CD4-positive, CD25-positive, alpha-beta regulatory T cell (primary cell): ENCODE measurements around the gene HTR2C. TPM values are rescaled to one million over a fixed set of nuclear protein-coding genes. Genes with fewer than 3 reads are reported as not detected.
A peak's percentile ranks its signal among the peaks of the same experiment; 100 is the strongest.

Experiments
- ATAC-seq, 2 donors: fragments of 150-1000 bp; cut with Tn5 transposase; one replicate each; pipeline ENCODE4 v1.10.0; 2021; ENCODE audit warnings: low read depth in 2 of 2, moderate number of reproducible peaks in 2 of 2, moderate library complexity in 1 of 2
- DNase-seq, 3 donors: peaks; one replicate each; pipeline versions ENCODE4 v3.0.0 to v3.0.0-alpha.2; 2012 to 2022; ENCODE audit warnings: mixed read lengths in 1 of 3
- H3K27ac ChIP-seq: one replicate; pipeline ENCODE4 v1.7.0; 2013; ENCODE audit warnings: mild to moderate bottlenecking, low read length; ENCODE audit not compliant: insufficient read depth, poor library complexity, severe bottlenecking
- H3K27me3 ChIP-seq: one replicate; pipeline ENCODE4 v1.7.0; 2013; ENCODE audit warnings: low read length; ENCODE audit not compliant: control insufficient read depth, insufficient read depth
- H3K36me3 ChIP-seq: one replicate; pipeline ENCODE4 v1.7.0; 2013; ENCODE audit warnings: mild to moderate bottlenecking, low read length, moderate library complexity; ENCODE audit not compliant: control insufficient read depth, insufficient read depth
- H3K4me1 ChIP-seq: 2 replicates; pipeline ENCODE4 v1.7.0; 2013; ENCODE audit warnings: mild to moderate bottlenecking, low read length; ENCODE audit not compliant: insufficient read depth, control insufficient read depth, poor library complexity, severe bottlenecking
- H3K4me3 ChIP-seq: one replicate; pipeline ENCODE4 v1.7.0; 2013; ENCODE audit warnings: low read depth, mild to moderate bottlenecking, low read length, moderate library complexity
- H3K9me3 ChIP-seq, 2 experiments: 1 replicate in 1 of 2; 2 replicates in 1 of 2; pipeline ENCODE4 v1.7.0; 2013; ENCODE audit warnings: low read length in 2 of 2, mild to moderate bottlenecking in 1 of 2, moderate library complexity in 1 of 2; ENCODE audit not compliant: control insufficient read depth in 2 of 2
- H3K27ac Mint-ChIP-seq, 3 donors: one replicate each; pipeline ENCODE4 v1.8.0; 2020 to 2022; ENCODE audit warnings: mild to moderate bottlenecking in 3 of 3, mixed read lengths in 3 of 3, moderate library complexity in 2 of 3
- H3K27me3 Mint-ChIP-seq: one replicate; pipeline ENCODE4 v1.8.0; 2022; ENCODE audit warnings: mild to moderate bottlenecking, mixed read lengths
- H3K36me3 Mint-ChIP-seq: one replicate; pipeline ENCODE4 v1.8.0; 2020; ENCODE audit warnings: mixed read lengths
- H3K4me1 Mint-ChIP-seq, 4 donors: one replicate each; pipeline ENCODE4 v1.8.0; 2020 to 2022; ENCODE audit warnings: mixed read lengths in 4 of 4, mild to moderate bottlenecking in 1 of 4
- H3K4me3 Mint-ChIP-seq, 4 donors: one replicate each; pipeline ENCODE4 v1.8.0; 2020 to 2022; ENCODE audit warnings: mild to moderate bottlenecking in 4 of 4, mixed read lengths in 4 of 4, moderate library complexity in 3 of 4
- H3K9me3 Mint-ChIP-seq, 7 donors: one replicate each; pipeline ENCODE4 v1.8.0; 2020 to 2022; ENCODE audit warnings: mixed read lengths in 7 of 7, mild to moderate bottlenecking in 3 of 7, moderate library complexity in 2 of 7
- polyA plus RNA-seq, 4 donors: library from polyadenylated mRNA; unstranded; fragments of 300-500 nt; fragmentation: Illumina TruSeq; gene quantifications; one replicate each; pipeline ENCODE4 v1.2.3, GENCODE V29; 2021
- total RNA-seq: library from RNA; stranded (reverse); gene quantifications from one replicate; pipeline ENCODE4 v1.2.3, GENCODE V29; 2022

The HTR2C gene
- total RNA-seq (not detected), polyA plus RNA-seq (not detected)

DNA sequence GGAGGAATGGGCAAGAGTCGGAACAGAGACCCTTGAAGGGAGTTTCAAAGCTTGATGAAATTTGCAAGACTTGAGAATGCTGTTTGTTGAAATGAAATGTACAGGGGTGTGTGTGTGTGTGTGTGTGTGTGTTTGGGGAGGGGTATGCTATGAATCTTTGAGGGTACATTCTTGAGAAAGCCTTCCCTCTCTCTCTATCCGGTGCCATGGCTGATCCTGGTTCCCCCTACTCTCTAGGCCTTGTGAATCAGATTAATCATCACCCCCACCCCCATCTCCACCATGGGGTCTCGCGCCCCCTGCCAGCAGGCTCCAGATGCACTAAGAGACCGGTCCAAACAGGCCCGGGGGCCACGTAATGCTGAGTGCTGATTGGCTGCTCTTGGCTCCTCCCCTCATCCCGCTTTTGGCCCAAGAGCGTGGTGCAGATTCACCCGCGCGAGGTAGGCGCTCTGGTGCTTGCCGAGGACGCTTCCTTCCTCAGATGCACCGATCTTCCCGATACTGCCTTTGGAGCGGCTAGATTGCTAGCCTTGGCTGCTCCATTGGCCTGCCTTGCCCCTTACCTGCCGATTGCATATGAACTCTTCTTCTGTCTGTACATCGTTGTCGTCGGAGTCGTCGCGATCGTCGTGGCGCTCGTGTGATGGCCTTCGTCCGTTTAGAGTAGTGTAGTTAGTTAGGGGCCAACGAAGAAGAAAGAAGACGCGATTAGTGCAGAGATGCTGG lies at the start of gene HTR2C:
TSS of gene HTR2C (plus strand) at position 441 of the 729 bp plus-strand sequence. CDS start 142,851 bp downstream, outside the sequence.
- Histone ChIP-seq H3K9me3 (peaks cover 0 to 1% of the 10 kb centered on the region in 2 experiments), H3K27me3 (no peaks in the 10 kb centered on the region), H3K36me3 (no peaks in the 10 kb centered on the region), H3K4me1 (no peaks in the 10 kb centered on the region), H3K27ac (no peak within 1 kb of the TSS), H3K4me3 (no peak within 1 kb of the TSS)
- DNase-seq (no peak), ATAC-seq (no peak)
- Mint-ChIP-seq H3K4me1 (no peaks in the 10 kb centered on the region), H3K36me3 (no peaks in the 10 kb centered on the region), H3K27ac (no peak within 1 kb of the TSS), H3K27me3 (peaks cover 6% of the 10 kb centered on the region), H3K4me3 (peak within 1 kb of the TSS in 1 of 4 donors; percentile 21), H3K9me3 (peaks cover 0 to 6% (median 0%) of the 10 kb centered on the region in 7 donors)

GRCh38 chrX:114580336-114580735 lies 3.5 kb upstream of the HTR2C start:
- no peak overlapping the region for H3K4me3 Mint-ChIP-seq
- H3K4me1 Mint-ChIP-seq = no peaks in the 10 kb centered on the region
- Histone ChIP-seq H3K4me1 (no peaks in the 10 kb centered on the region), H3K36me3 (no peaks in the 10 kb centered on the region), H3K9me3 (no peaks in the 10 kb centered on the region), H3K27me3 (no peaks in the 10 kb centered on the region), H3K4me3 (no peak overlapping the region), H3K27ac (no peak overlapping the region)
- H3K9me3 Mint-ChIP-seq = peaks cover 0 to 6% (median 0%) of the 10 kb centered on the region in 7 donors
- no peak for DNase-seq
- no peaks in the 10 kb centered on the region for H3K36me3 Mint-ChIP-seq
- H3K27ac Mint-ChIP-seq = no peak overlapping the region
- H3K27me3 Mint-ChIP-seq = peaks cover 6% of the 10 kb centered on the region
- no peak for ATAC-seq

GRCh38 chrX:114581528-114582263 lies 2.2 kb upstream of the HTR2C start:
- no peak for DNase-seq
- ATAC-seq = no peak
- H3K4me3 Mint-ChIP-seq = no peak overlapping the region
- Histone ChIP-seq H3K9me3 (peaks cover 0 to 1% of the 10 kb centered on the region in 2 experiments), H3K27ac (no peak overlapping the region), H3K4me1 (no peaks in the 10 kb centered on the region), H3K27me3 (no peaks in the 10 kb centered on the region), H3K4me3 (no peak overlapping the region), H3K36me3 (no peaks in the 10 kb centered on the region)
- H3K4me1 Mint-ChIP-seq = no peaks in the 10 kb centered on the region
- H3K36me3 Mint-ChIP-seq = no peaks in the 10 kb centered on the region
- H3K27me3 Mint-ChIP-seq = peaks cover 6% of the 10 kb centered on the region
- H3K9me3 Mint-ChIP-seq = peaks cover 0 to 6% (median 0%) of the 10 kb centered on the region in 7 donors
- H3K27ac Mint-ChIP-seq = no peak overlapping the region

GRCh38 chrX:114582264-114582632 lies 1.6 kb upstream of the HTR2C start:
- Histone ChIP-seq H3K27ac (no peak overlapping the region), H3K27me3 (no peaks in the 10 kb centered on the region), H3K4me3 (no peak overlapping the region), H3K9me3 (peaks cover 0 to 1% of the 10 kb centered on the region in 2 experiments), H3K4me1 (no peaks in the 10 kb centered on the region), H3K36me3 (no peaks in the 10 kb centered on the region)
- Mint-ChIP-seq H3K27me3 (peaks cover 6% of the 10 kb centered on the region), H3K36me3 (no peaks in the 10 kb centered on the region), H3K9me3 (peaks cover 0 to 6% (median 0%) of the 10 kb centered on the region in 7 donors), H3K4me3 (no peak overlapping the region), H3K4me1 (no peaks in the 10 kb centered on the region), H3K27ac (no peak overlapping the region)
- ATAC-seq = no peak
- no peak for DNase-seq

DNA sequence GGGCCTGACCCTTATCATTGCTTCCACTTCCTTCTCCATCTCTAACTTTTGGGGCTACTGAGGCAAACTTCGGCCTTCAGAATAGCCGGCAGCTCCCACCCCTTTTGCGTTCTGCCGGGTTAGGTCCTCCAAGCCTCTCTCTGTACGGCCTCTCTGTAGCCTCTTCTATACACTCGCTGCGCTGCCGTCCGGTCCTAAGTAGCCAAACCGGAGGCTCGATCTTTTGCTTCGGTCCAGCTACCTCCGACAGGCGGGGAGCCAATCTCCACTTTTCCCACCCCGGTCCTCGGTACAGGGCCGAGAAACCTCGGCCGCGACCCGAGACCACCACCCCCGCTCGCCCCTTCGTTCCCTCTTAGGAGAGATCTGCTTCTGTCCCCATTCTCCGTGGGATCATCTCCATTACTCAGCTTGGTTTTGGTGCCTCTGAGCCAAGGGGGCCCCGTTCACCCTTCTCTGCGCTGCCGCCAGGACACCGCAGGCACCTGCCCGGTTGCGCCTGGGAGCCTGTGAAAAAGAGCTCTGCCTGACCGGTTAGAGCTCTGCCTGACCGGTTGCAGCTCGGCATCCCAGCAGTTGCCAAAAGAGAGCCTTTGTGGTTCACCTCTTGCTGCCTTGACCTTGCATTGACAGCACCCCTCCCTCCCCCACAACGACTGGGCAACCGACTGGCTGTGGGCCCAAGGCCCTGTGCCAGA lies 1.0 kb upstream of the HTR2C start:
- peaks cover 0 to 1% of the 10 kb centered on the region in 2 experiments for H3K9me3 ChIP-seq
- DNase-seq = no peak
- no peak overlapping the region for H3K4me3 ChIP-seq
- Mint-ChIP-seq H3K27me3 (peaks cover 6% of the 10 kb centered on the region), H3K36me3 (no peaks in the 10 kb centered on the region), H3K4me1 (no peaks in the 10 kb centered on the region), H3K27ac (no peak overlapping the region), H3K4me3 (no peak overlapping the region), H3K9me3 (peaks cover 0 to 6% (median 0%) of the 10 kb centered on the region in 7 donors)
- H3K27ac ChIP-seq = no peak overlapping the region
- no peaks in the 10 kb centered on the region for H3K4me1 ChIP-seq
- no peaks in the 10 kb centered on the region for H3K27me3 ChIP-seq
- ATAC-seq = no peak
- H3K36me3 ChIP-seq = no peaks in the 10 kb centered on the region

DNA sequence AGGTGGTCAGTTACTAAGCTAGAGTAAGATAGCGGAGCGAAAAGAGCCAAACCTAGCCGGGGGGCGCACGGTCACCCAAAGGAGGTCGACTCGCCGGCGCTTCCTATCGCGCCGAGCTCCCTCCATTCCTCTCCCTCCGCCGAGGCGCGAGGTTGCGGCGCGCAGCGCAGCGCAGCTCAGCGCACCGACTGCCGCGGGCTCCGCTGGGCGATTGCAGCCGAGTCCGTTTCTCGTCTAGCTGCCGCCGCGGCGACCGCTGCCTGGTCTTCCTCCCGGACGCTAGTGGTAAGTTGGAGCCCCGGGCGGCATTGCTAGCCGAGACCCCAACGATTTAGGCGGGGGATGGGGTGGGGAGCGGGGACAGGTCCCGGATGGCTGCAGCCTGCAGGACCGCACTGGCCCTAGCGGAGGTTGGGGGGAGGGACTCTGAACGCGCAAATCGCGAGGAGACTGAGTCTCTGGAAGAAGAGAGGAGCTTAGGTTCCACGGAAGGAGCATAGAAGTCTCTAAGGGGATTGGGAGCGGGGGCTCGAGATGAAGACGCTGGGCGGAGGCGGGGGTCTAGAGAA lies 573 bp downstream of the HTR2C start:
- no peaks in the 10 kb centered on the region for H3K4me1 ChIP-seq
- H3K4me3 ChIP-seq = no peak overlapping the region
- DNase-seq (no peak), ATAC-seq (no peak)
- H3K36me3 Mint-ChIP-seq = no peaks in the 10 kb centered on the region
- no peak overlapping the region for H3K27ac ChIP-seq
- H3K27me3 Mint-ChIP-seq = peaks cover 6% of the 10 kb centered on the region
- H3K27me3 ChIP-seq = no peaks in the 10 kb centered on the region
- no peak overlapping the region for H3K27ac Mint-ChIP-seq
- H3K9me3 Mint-ChIP-seq = peaks cover 0 to 7% (median 0%) of the 10 kb centered on the region in 7 donors
- no peaks in the 10 kb centered on the region for H3K4me1 Mint-ChIP-seq
- no peaks in the 10 kb centered on the region for H3K36me3 ChIP-seq
- peaks cover 0 to 1% of the 10 kb centered on the region in 2 experiments for H3K9me3 ChIP-seq
- H3K4me3 Mint-ChIP-seq = no peak overlapping the region

DNA sequence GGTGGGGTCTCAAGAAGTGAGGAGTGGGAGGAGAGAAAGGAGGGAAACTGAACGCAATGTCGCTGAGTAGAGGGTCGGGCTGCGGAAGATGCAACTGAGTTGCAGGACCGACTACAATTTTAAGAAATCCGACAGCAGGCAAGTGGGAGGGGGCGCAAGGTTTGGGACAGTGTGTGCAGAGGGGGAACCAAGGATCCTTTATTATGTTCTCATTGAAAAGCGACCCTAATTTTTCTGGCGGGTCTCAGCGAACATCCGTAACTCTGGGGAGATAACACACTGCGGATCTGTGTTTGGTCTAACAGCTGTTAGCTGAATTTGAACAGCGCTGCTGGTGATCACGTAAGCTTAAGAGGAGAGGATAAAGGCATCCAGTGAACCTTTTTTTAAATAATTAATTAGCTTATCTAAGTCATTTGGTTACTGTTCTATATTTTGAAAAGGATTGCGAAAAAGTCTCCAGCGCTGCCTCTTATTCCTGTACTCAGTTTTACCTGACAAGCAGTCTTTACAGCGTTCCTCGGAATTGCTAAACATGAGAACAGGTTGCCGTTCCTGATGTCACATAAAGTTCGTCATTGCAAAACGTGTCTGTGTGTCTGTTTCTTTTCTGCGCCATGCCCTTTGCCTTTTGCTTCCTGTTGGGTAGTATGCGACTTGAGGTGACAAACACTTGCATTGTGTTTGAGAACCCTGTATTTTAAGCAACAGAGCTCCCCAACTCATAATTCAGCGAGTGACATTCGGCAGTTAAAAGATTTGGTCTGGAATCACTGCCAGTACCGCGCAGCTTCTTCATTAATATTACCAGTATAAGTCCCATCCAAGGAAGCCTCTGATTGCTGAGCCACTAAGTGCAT lies 1.3 kb downstream of the HTR2C start:
- Histone ChIP-seq H3K4me1 (no peaks in the 10 kb centered on the region), H3K36me3 (no peaks in the 10 kb centered on the region), H3K9me3 (peaks cover 0 to 1% of the 10 kb centered on the region in 2 experiments), H3K27ac (no peak overlapping the region), H3K27me3 (no peaks in the 10 kb centered on the region), H3K4me3 (no peak overlapping the region)
- Mint-ChIP-seq H3K4me3 (no peak overlapping the region), H3K9me3 (peaks cover 0 to 7% (median 1%) of the 10 kb centered on the region in 7 donors), H3K4me1 (no peaks in the 10 kb centered on the region), H3K27me3 (peaks cover 6% of the 10 kb centered on the region), H3K36me3 (no peaks in the 10 kb centered on the region), H3K27ac (no peak overlapping the region)
- DNase-seq (no peak), ATAC-seq (no peak)
